ENCODE measurements around the gene TSPAN3.

The TSPAN3 gene

GRCh38 chr15:77099741-77100463 is 29.0 kb upstream of the TSPAN3 start:
- Histone ChIP-seq H2AFZ (ENCODE audit: low read length, unreplicated experiment) (no peak overlapping the region), H3K27ac (ENCODE audit: low read depth, low read length) (no peak overlapping the region), H3K4me3 (ENCODE audit: low read depth, low read length) (no peak overlapping the region), H3K4me1 (ENCODE audit: control insufficient read depth, insufficient read depth, low read length, unreplicated experiment) (no peaks in the 10 kb centered on the region), H3K36me3 (ENCODE audit: insufficient read depth, low read length) (no peaks in the 10 kb centered on the region), H3K79me2 (ENCODE audit: control insufficient read depth, insufficient read depth, low read length, unreplicated experiment) (no peaks in the 10 kb centered on the region), H3K27me3 (ENCODE audit: insufficient read depth, low read length) (no peaks in the 10 kb centered on the region)

GRCh38 chr15:77098572-77098971 is 27.7 kb upstream of the TSPAN3 start:
- H2AFZ ChIP-seq (ENCODE audit: low read length, unreplicated experiment): no peak overlapping the region
- no peaks in the 10 kb centered on the region for H3K4me1 ChIP-seq (ENCODE audit: control insufficient read depth, insufficient read depth, low read length, unreplicated experiment)
- H3K27me3 ChIP-seq (ENCODE audit: insufficient read depth, low read length): no peaks in the 10 kb centered on the region
- H3K4me3 ChIP-seq (ENCODE audit: low read depth, low read length): no peak overlapping the region
- H3K27ac ChIP-seq (ENCODE audit: low read depth, low read length): no peak overlapping the region
- H3K79me2 ChIP-seq (ENCODE audit: control insufficient read depth, insufficient read depth, low read length, unreplicated experiment): no peaks in the 10 kb centered on the region
- H3K36me3 ChIP-seq (ENCODE audit: insufficient read depth, low read length): no peaks in the 10 kb centered on the region

- no peaks in the 10 kb centered on the region for H3K79me2 ChIP-seq (ENCODE audit: control insufficient read depth, insufficient read depth, low read length, unreplicated experiment)
- no peak overlapping the region for H3K4me3 ChIP-seq (ENCODE audit: low read depth, low read length)
- no peaks in the 10 kb centered on the region for H3K27me3 ChIP-seq (ENCODE audit: insufficient read depth, low read length)
- H3K27ac ChIP-seq (ENCODE audit: low read depth, low read length): no peak overlapping the region
- H3K36me3 ChIP-seq (ENCODE audit: insufficient read depth, low read length): no peaks in the 10 kb centered on the region
- no peak overlapping the region for H2AFZ ChIP-seq (ENCODE audit: low read length, unreplicated experiment)
- no peaks in the 10 kb centered on the region for H3K4me1 ChIP-seq (ENCODE audit: control insufficient read depth, insufficient read depth, low read length, unreplicated experiment)
Measured at GRCh38 chr15:77097921-77098320, 27.0 kb upstream of the TSPAN3 start.

- Histone ChIP-seq H3K27ac (ENCODE audit: low read depth, low read length) (no peak overlapping the region), H2AFZ (ENCODE audit: low read length, unreplicated experiment) (no peak overlapping the region), H3K36me3 (ENCODE audit: insufficient read depth, low read length) (no peaks in the 10 kb centered on the region), H3K4me3 (ENCODE audit: low read depth, low read length) (no peak overlapping the region), H3K79me2 (ENCODE audit: control insufficient read depth, insufficient read depth, low read length, unreplicated experiment) (no peaks in the 10 kb centered on the region), H3K27me3 (ENCODE audit: insufficient read depth, low read length) (no peaks in the 10 kb centered on the region), H3K4me1 (ENCODE audit: control insufficient read depth, insufficient read depth, low read length, unreplicated experiment) (no peaks in the 10 kb centered on the region)
Measured at GRCh38 chr15:77097248-77097721, 26.4 kb upstream of the TSPAN3 start.

DNA sequence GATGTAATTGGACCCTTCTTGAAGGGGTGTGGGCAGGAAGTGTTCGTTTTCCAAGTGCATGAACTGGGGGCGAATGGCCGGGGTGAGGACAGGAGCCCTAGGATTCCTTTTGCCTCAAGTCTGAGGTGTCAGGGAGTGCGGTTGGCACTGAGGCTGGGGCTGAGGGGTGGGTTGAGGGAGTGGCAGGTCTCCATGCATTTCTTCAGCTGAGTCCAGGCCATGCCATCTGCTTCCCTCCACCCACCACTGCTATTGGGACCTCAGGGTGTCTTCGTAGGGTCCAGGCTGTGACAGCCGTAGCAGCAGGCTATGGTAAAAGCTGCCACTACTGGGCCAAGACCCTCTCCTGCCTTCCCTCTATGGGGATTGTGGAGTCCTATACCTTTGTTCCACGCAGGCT is 25.6 kb upstream of the TSPAN3 start:
- H3K36me3 ChIP-seq (ENCODE audit: insufficient read depth, low read length): no peaks in the 10 kb centered on the region
- H3K27me3 ChIP-seq (ENCODE audit: insufficient read depth, low read length): no peaks in the 10 kb centered on the region
- H3K27ac ChIP-seq (ENCODE audit: low read depth, low read length): no peak overlapping the region
- H2AFZ ChIP-seq (ENCODE audit: low read length, unreplicated experiment): no peak overlapping the region
- H3K79me2 ChIP-seq (ENCODE audit: control insufficient read depth, insufficient read depth, low read length, unreplicated experiment): no peaks in the 10 kb centered on the region
- H3K4me1 ChIP-seq (ENCODE audit: control insufficient read depth, insufficient read depth, low read length, unreplicated experiment): no peaks in the 10 kb centered on the region
- H3K4me3 ChIP-seq (ENCODE audit: low read depth, low read length): no peak overlapping the region

DNA sequence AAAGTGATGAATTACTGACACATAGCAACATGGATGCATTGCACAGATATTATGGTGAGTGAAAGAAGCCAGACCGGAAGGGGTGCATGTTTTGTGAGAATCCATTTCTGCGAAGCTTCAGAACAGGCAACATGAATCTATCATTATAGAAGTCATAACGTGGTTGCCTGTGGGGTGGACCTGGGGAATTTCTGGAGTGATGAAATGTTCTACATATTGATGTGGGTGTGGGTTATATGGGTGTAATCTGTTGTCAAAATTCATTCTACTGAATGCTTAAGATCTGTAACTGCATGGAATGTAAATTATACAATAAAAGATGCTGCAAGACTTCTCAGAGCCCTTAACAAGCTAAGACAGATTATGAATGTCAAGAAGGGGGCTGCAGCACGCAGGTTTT is 25.2 kb upstream of the TSPAN3 start:
- Histone ChIP-seq H3K27ac (ENCODE audit: low read depth, low read length) (no peak overlapping the region), H3K4me3 (ENCODE audit: low read depth, low read length) (no peak overlapping the region)

GRCh38 chr15:77094397-77095030 is 23.6 kb upstream of the TSPAN3 start:
- Histone ChIP-seq H3K79me2 (ENCODE audit: control insufficient read depth, insufficient read depth, low read length, unreplicated experiment) (no peaks in the 10 kb centered on the region), H3K27ac (ENCODE audit: low read depth, low read length) (no peak overlapping the region), H2AFZ (ENCODE audit: low read length, unreplicated experiment) (no peak overlapping the region), H3K4me3 (ENCODE audit: low read depth, low read length) (no peak overlapping the region), H3K4me1 (ENCODE audit: control insufficient read depth, insufficient read depth, low read length, unreplicated experiment) (no peaks in the 10 kb centered on the region), H3K36me3 (ENCODE audit: insufficient read depth, low read length) (no peaks in the 10 kb centered on the region), H3K27me3 (ENCODE audit: insufficient read depth, low read length) (no peaks in the 10 kb centered on the region)

More for the DNA sequence above, 25.2 kb upstream of the TSPAN3 start:
- H2AFZ ChIP-seq (ENCODE audit: low read length, unreplicated experiment): no peak overlapping the region
- no peaks in the 10 kb centered on the region for H3K27me3 ChIP-seq (ENCODE audit: insufficient read depth, low read length)
- no peaks in the 10 kb centered on the region for H3K36me3 ChIP-seq (ENCODE audit: insufficient read depth, low read length)
- H3K79me2 ChIP-seq (ENCODE audit: control insufficient read depth, insufficient read depth, low read length, unreplicated experiment): no peaks in the 10 kb centered on the region
- H3K4me1 ChIP-seq (ENCODE audit: control insufficient read depth, insufficient read depth, low read length, unreplicated experiment): no peaks in the 10 kb centered on the region

DNA sequence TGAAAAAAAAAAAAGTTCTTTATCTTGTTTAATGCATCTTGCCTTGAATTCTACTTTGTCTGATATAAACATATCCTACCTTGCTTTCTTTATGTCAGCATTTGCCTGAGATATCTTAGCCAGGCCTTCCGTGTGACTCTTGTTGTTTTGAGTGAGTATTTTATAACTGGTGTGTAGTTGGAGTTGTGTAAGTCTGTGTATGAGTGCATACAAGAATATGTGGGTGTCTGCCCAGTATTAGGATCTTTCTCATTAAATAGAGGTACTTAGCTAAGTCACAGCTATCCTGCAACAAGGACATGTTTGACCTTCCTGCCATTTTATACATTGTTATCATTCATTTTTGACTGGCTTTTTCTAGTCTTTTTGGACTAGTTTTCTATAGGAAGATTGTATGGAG is 22.5 kb upstream of the TSPAN3 start:
- H2AFZ ChIP-seq (ENCODE audit: low read length, unreplicated experiment): no peak overlapping the region
- no peaks in the 10 kb centered on the region for H3K36me3 ChIP-seq (ENCODE audit: insufficient read depth, low read length)
- no peaks in the 10 kb centered on the region for H3K79me2 ChIP-seq (ENCODE audit: control insufficient read depth, insufficient read depth, low read length, unreplicated experiment)
- H3K27ac ChIP-seq (ENCODE audit: low read depth, low read length): no peak overlapping the region
- H3K4me3 ChIP-seq (ENCODE audit: low read depth, low read length): no peak overlapping the region
- H3K27me3 ChIP-seq (ENCODE audit: insufficient read depth, low read length): no peaks in the 10 kb centered on the region
- no peaks in the 10 kb centered on the region for H3K4me1 ChIP-seq (ENCODE audit: control insufficient read depth, insufficient read depth, low read length, unreplicated experiment)

DNA sequence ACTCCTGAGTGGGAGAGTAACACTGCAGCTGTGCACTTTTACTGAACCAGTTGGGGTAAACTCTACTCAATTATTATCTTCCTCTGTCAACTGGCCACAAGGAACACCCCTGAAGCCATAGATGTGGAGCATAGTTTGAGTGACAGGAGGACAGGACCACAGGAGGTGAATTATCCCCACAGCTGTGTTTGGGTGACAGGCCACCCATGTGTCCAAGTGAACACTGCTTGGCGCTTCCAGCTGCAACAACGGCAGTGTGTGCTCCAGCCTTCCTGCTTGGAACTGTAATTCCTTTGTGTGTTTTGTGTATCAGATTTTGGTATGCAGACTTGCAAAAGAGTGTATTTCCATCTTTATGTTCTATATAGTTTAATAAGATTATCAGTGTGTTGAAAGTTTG is 20.2 kb upstream of the TSPAN3 start:
- H3K36me3 ChIP-seq (ENCODE audit: insufficient read depth, low read length): no peaks in the 10 kb centered on the region
- H3K4me3 ChIP-seq (ENCODE audit: low read depth, low read length): no peak overlapping the region
- no peaks in the 10 kb centered on the region for H3K27me3 ChIP-seq (ENCODE audit: insufficient read depth, low read length)
- H3K79me2 ChIP-seq (ENCODE audit: control insufficient read depth, insufficient read depth, low read length, unreplicated experiment): no peaks in the 10 kb centered on the region
- H2AFZ ChIP-seq (ENCODE audit: low read length, unreplicated experiment): no peak overlapping the region
- no peak overlapping the region for H3K27ac ChIP-seq (ENCODE audit: low read depth, low read length)
- H3K4me1 ChIP-seq (ENCODE audit: control insufficient read depth, insufficient read depth, low read length, unreplicated experiment): no peaks in the 10 kb centered on the region

DNA sequence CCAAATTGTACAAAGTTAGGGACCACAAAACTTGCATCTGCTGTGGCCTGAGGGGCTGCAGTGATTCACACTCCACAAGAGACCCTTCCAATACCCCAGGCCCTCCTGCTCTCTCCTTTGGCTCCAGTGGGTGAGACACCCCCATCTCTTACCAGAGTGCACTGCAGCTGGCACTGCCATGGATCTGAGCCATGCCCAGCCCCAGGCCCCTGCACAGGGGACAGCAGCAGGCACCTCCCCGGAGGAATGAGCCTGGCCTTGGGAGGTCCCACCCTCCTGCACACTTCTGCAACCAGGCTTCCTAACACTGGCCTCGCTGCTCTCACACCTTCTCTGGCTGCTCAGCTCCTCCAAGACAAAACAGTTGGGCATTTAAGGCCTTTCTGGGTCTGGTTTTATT is 16.3 kb upstream of the TSPAN3 start:
- Histone ChIP-seq H3K27me3 (ENCODE audit: insufficient read depth, low read length) (no peaks in the 10 kb centered on the region), H3K79me2 (ENCODE audit: control insufficient read depth, insufficient read depth, low read length, unreplicated experiment) (no peaks in the 10 kb centered on the region)

GRCh38 chr15:77085297-77085696 is 14.4 kb upstream of the TSPAN3 start:
- Histone ChIP-seq H3K27ac (ENCODE audit: low read depth, low read length) (no peak overlapping the region), H2AFZ (ENCODE audit: low read length, unreplicated experiment) (no peak overlapping the region), H3K27me3 (ENCODE audit: insufficient read depth, low read length) (no peaks in the 10 kb centered on the region), H3K79me2 (ENCODE audit: control insufficient read depth, insufficient read depth, low read length, unreplicated experiment) (no peaks in the 10 kb centered on the region), H3K4me3 (ENCODE audit: low read depth, low read length) (no peak overlapping the region), H3K36me3 (ENCODE audit: insufficient read depth, low read length) (no peaks in the 10 kb centered on the region), H3K4me1 (ENCODE audit: control insufficient read depth, insufficient read depth, low read length, unreplicated experiment) (peaks cover 13% of the 10 kb centered on the region)

More for the DNA sequence above, 16.3 kb upstream of the TSPAN3 start:
- Histone ChIP-seq H2AFZ (ENCODE audit: low read length, unreplicated experiment) (no peak overlapping the region), H3K27ac (ENCODE audit: low read depth, low read length) (no peak overlapping the region), H3K36me3 (ENCODE audit: insufficient read depth, low read length) (no peaks in the 10 kb centered on the region), H3K4me3 (ENCODE audit: low read depth, low read length) (no peak overlapping the region), H3K4me1 (ENCODE audit: control insufficient read depth, insufficient read depth, low read length, unreplicated experiment) (peaks cover 13% of the 10 kb centered on the region)
